Keratinocyte (primary cell): ENCODE results near the gene ARID4A.

Experiments
- EZH2 ChIP-seq: IDR thresholded peaks from one replicate; pipeline ENCODE4 v1.6.1; 2012; ENCODE audit warnings: inconsistent platforms, mild to moderate bottlenecking, low read length, moderate library complexity
- TF ChIP-seq, protein P1 (sequence below), 3 experiments: IDR thresholded peaks in 1 of 3; conservative IDR thresholded peaks in 1 of 3; optimal IDR thresholded peaks in 1 of 3; 2 replicates in 2 of 3; 3 replicates in 1 of 3; pipeline versions ENCODE3 to v1.5.1; 2011; ENCODE audit warnings: low read length in 3 of 3, mild to moderate bottlenecking in 3 of 3, moderate library complexity in 2 of 3, control low read depth in 1 of 3, inconsistent platforms in 1 of 3; ENCODE audit not compliant: insufficient read depth in 2 of 3; ENCODE audit errors: extremely low read depth in 1 of 3

DNA sequence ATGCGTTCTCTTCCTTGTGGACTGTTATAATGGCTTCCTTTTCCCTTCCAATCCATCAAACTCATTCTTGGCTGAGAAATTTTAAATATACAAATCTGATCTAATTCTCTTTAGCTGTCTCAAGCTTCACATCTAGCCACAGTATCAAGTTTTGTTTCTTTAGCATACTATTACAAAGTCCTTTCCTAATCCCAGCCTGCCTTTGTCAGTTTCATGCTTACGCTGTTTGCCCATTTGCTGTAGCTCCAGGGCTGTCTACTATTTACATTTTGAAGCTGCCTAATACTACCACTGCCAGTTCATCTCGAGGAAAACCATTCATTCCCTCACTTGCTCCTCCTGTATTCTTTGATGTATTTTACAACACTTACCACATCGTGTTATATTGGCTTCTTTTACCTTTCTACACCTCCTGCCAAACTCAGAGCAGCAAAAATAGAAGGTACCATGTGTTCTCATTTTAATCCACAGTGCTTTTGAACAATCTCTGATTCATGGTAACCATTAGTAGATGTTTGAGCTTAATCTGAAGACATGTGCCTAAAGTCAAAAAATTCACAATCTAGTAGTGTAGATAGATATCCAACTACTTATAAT, 42.9 kb downstream of the ARID4A start:
- TF ChIP-seq, protein P1, sequence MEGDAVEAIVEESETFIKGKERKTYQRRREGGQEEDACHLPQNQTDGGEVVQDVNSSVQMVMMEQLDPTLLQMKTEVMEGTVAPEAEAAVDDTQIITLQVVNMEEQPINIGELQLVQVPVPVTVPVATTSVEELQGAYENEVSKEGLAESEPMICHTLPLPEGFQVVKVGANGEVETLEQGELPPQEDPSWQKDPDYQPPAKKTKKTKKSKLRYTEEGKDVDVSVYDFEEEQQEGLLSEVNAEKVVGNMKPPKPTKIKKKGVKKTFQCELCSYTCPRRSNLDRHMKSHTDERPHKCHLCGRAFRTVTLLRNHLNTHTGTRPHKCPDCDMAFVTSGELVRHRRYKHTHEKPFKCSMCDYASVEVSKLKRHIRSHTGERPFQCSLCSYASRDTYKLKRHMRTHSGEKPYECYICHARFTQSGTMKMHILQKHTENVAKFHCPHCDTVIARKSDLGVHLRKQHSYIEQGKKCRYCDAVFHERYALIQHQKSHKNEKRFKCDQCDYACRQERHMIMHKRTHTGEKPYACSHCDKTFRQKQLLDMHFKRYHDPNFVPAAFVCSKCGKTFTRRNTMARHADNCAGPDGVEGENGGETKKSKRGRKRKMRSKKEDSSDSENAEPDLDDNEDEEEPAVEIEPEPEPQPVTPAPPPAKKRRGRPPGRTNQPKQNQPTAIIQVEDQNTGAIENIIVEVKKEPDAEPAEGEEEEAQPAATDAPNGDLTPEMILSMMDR (optimal IDR thresholded peaks at IDR 0.05 in 1 of 3, IDR thresholded peaks at IDR 0.05 in 1 of 3, conservative IDR thresholded peaks at IDR 0.05 in 1 of 3; ENCODE audit: extremely low read depth in 1 of 3, insufficient read depth in 2 of 3, low read length in 3 of 3) = no peak
- no peak for TF ChIP-seq EZH2
